A549 treated with Hydrocortisone at 1 μM for 4 hours (cell line): ENCODE measurements around the gene SAMD4B. TPM values are rescaled to one million over a fixed set of nuclear protein-coding genes. Genes with fewer than 3 reads are reported as not detected.

Source experiments
- total RNA-seq: library from RNA; stranded (reverse); fragments of 200-300 nt; extraction: Qiagen RNA extraction; gene quantifications from 5 replicates; pipeline ENCODE4 v1.2.3, GENCODE V29; 2022

SAMD4B gene, protein sequence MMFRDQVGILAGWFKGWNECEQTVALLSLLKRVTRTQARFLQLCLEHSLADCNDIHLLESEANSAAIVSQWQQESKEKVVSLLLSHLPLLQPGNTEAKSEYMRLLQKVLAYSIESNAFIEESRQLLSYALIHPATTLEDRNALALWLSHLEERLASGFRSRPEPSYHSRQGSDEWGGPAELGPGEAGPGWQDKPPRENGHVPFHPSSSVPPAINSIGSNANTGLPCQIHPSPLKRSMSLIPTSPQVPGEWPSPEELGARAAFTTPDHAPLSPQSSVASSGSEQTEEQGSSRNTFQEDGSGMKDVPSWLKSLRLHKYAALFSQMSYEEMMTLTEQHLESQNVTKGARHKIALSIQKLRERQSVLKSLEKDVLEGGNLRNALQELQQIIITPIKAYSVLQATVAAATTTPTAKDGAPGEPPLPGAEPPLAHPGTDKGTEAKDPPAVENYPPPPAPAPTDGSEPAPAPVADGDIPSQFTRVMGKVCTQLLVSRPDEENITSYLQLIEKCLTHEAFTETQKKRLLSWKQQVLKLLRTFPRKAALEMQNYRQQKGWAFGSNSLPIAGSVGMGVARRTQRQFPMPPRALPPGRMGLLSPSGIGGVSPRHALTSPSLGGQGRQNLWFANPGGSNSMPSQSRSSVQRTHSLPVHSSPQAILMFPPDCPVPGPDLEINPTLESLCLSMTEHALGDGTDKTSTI
- total RNA-seq: 142 to 170 TPM (median 168 TPM) in 5 replicates

DNA sequence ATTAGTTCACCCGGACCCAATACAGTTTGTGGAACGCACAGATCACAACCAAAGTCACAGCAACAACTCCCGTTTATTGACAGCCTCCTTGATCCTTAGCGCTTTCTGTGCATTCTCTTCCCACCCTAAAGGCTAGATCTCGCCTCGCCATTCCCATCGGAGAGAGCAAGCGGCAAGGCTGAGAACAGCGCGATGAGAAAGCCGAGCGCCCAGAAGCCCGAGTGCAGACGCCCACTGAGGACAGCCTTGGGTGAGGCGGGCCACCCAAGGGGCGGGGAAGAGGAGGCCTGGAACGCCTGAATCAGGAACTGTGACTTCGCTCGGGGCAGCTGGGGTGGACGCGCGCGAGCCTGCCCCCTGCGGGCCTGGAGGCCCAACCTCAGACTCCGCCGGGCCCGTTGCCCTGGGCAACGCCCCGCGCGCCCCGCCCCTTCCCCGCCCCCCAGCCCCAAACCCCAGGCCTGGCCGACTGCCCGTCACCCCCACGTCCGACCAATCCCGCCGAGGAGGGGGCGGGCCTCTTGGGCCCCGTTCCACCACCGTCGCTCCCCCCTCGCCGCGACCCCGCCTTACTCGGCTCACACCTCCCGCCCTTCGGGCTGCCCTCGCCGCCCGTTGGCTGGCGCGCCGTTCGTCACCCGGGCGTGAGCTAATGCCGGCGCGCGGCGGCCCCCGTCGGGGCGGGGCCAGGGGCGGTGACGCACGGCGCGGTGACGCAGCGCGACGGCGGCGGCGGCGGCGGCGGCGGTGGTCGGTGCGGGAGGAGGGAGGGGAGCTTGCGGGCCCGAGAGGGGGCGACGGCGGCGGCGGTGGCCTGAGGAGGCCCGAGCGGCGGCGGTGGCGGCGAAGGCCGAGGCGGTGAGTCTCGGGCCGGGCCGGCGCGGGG is at the start of gene SAMD4B:
Gene SAMD4B, plus strand, starts transcription at position 703 of the 886 bp plus-strand sequence. CDS start 14,473 bp downstream, outside the sequence.

DNA sequence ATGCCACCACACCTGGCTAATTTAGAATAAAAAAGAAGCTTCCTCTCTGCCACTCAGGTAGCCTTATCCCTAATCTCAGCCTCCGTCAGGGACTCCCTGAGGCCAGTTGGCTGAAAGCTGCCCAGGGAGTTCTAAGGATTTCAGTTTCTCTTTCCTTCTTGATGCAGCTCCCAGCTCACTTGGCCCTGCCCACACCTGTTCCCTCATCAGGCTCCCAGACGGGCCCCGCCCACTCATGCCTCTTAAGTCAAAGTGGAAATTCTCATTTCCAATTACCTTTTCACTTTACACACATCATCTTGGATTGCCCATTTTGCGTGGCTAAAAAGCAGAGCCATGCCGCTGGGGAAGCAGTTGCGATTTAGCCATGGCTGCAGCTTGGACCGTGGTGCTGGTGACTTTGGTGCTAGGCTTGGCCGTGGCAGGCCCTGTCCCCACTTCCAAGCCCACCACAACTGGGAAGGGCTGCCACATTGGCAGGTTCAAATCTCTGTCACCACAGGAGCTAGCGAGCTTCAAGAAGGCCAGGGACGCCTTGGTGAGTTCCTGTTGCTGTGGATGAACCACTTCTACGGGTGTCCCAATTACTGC is 46.1 kb upstream of the SAMD4B start, which contains the start of gene IFNL1:
Gene IFNL1, plus strand, starts transcription at position 353 of the 591 bp plus-strand sequence. Its CDS starts 15 bp downstream, at position 368.

DNA sequence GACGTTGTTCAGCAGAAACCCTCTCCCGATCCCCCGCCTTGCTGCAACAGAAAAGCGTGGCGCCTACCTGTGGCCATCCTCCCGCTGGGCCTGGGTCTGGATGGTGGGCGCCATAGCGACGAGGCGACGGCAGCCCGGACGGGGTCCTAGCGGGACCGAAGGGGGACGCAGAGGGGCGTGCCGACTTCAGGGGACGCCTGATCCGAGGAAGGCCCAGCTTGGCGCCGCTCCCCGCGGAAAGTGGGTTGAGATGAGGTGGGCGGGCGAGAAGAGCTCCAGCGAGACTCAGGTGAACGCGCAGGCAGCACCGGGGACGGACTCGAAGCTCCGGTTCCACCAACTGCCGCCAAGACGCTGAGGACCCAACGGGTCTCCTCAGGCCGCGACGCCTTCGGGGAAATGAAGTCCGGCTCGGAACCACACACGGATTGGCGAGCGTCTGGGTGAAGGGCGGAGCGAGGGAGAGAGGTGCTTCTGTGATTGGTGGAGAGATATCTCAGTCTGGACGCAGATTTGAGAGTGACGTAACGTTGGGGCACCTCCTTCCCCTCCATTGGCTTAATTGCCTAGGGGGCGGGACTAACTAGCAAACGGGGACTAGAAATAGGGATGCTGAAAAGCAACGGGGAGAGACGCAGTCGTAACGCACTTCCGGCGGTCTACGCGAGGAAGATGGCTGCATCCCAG is 48.7 kb downstream of the SAMD4B start, which contains the start of the genes MED29 and PAF1:
Gene MED29, plus strand, starts transcription at position 628 of the 687 bp plus-strand sequence. Its CDS starts 45 bp downstream, at position 673.
Gene PAF1, minus strand, starts transcription at position 356 of the 687 bp plus-strand sequence. Its CDS starts 242 bp downstream, at position 114.

DNA sequence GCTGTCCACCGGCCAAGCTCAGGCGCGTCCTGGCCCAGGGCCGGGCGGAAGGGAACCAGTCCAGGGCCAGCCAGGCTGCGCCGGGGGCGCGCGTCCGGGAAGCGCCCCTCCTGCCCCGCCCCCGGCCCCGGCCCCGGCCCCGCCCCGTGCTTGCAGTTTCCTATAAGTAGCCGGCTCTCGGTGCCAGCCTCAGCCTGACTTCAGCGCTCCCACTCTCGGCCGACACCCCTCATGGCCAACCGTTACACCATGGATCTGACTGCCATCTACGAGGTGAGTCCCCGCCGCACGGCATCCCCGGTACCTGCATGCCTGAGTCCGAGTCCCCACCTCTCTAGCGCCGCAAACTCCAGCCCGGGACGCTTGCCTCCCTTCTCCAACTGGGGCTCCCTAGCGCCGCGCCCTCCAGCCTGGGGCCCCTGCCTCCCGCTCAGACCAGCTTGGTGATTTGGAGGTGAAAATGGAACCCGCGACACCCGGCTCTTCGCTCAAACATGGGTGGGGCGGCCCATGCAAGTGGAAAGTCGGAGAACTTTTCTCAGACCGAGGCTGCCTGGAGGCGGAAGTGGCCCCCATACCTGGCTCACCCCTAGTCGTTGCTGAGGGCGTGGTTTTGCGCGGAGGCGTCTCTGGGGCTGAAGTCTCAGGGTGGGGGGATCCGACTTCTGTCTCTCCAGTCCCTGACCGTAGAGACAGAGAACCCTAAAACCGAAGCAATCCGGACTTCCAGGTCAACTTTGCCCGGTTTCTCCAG is 64.6 kb downstream of the SAMD4B start, which contains the start of gene ZFP36:
Gene ZFP36, plus strand, starts transcription at position 192 of the 754 bp plus-strand sequence. Its CDS starts 58 bp downstream, at position 250.

DNA sequence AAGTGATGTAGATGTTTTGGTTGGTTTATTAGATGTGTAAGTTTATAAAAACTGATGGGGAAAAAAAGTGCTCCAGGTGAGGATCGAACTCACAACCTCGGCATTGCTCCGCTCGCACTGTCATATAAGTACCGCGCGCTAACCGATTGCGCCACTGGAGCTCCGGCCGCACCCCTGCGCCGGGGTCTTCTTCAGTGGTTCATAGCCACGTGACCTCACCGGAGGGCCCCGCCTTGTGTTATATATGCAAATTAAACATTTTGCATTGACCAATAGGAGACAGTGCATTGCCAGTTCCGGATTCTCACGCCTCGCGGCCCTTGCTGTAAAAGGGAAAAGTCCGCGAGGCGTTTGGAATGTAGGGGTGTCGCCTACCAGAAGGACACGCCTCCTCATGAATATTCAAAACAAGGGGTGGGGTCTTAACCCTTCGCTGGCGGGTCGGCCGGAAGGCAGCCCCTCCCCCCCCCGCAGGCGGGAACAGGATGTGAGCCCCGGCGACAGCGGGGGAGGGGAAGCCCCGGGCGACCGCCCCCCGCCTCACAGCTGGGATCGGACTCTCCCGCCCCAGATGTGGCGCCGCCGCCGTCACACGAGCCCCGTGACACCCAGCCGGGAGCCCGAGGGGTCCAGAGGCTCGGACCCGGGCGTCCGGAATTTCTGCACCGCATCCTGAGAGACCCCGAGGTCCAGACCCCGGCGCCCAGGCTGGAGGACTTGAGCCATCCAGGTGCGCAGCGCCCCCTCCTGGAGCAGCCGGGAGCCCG is 70.1 kb downstream of the SAMD4B start, which contains the start of gene PLEKHG2:
Gene PLEKHG2, plus strand, starts transcription at position 570 of the 767 bp plus-strand sequence. CDS start 1,418 bp downstream, outside the sequence.

Other genes with a start within 250 kb of the SAMD4B start
- 82.4 to 113 TPM (median 102 TPM) in 5 replicates for gene PAK4, start 216.6 kb upstream of the SAMD4B start, total RNA-seq
- gene NCCRP1, start 145.5 kb upstream of the SAMD4B start, total RNA-seq: 1.3 to 1.9 TPM (median 1.5 TPM) in 5 replicates
- not detected in 5 replicates for gene SYCN, start 138.2 kb upstream of the SAMD4B start, total RNA-seq
- not detected in 5 replicates for gene IFNL3, start 97.4 kb upstream of the SAMD4B start, total RNA-seq
- not detected in 5 replicates for gene IFNL4, start 93.6 kb upstream of the SAMD4B start, total RNA-seq
- not detected in 5 replicates for gene IFNL2, start 74.0 kb upstream of the SAMD4B start, total RNA-seq
- 0.10 to 0.33 TPM (median 0.13 TPM) in 4 of 5 replicates, not detected in the other for gene IFNL1, start 46.0 kb upstream of the SAMD4B start, total RNA-seq
- 7.5 to 10.4 TPM (median 8.6 TPM) in 5 replicates for gene LRFN1, start 21.6 kb upstream of the SAMD4B start, total RNA-seq
- 0.22 to 1.0 TPM (median 0.43 TPM) in 5 replicates for gene GMFG, start 6.4 kb upstream of the SAMD4B start, total RNA-seq
- 71.5 to 77.5 TPM (median 74.2 TPM) in 5 replicates for gene PAF1, start 48.7 kb downstream of the SAMD4B start, total RNA-seq
- gene MED29, start 49.0 kb downstream of the SAMD4B start, total RNA-seq: 70.9 to 84.3 TPM (median 75.6 TPM) in 5 replicates
- 156 to 252 TPM (median 234 TPM) in 5 replicates for gene ZFP36, start 64.4 kb downstream of the SAMD4B start, total RNA-seq
- gene PLEKHG2, start 70.2 kb downstream of the SAMD4B start, total RNA-seq: 70.4 to 114 TPM (median 105 TPM) in 5 replicates
- gene RPS16, start 93.5 kb downstream of the SAMD4B start, total RNA-seq: 5,962 to 7,653 TPM (median 7,420 TPM) in 5 replicates
- gene SUPT5H, start 103.2 kb downstream of the SAMD4B start, total RNA-seq: 175 to 199 TPM (median 183 TPM) in 5 replicates
- 170 to 223 TPM (median 212 TPM) in 5 replicates for gene TIMM50, start 138.4 kb downstream of the SAMD4B start, total RNA-seq
- 5.9 to 11.4 TPM (median 10.6 TPM) in 5 replicates for gene DLL3, start 156.5 kb downstream of the SAMD4B start, total RNA-seq
- gene SELENOV, start 172.7 kb downstream of the SAMD4B start, total RNA-seq: not detected in 5 replicates
- 7.3 to 10.1 TPM (median 8.1 TPM) in 5 replicates for gene EID2B, start 190.4 kb downstream of the SAMD4B start, total RNA-seq
- gene EID2, start 197.7 kb downstream of the SAMD4B start, total RNA-seq: 33.6 to 44.2 TPM (median 43.1 TPM) in 5 replicates